BLaER1 treated with 17β-estradiol and CSF1 and Interleukin-3, amounts not matched to agents 10 nM and 100 nM (cell line): Measurements from ENCODE around the gene OLFM2.
A peak's percentile ranks its signal among the peaks of the same experiment; 100 is the strongest.

Experiments used
- H3K27ac ChIP-seq, 11 experiments: shearing (Covaris generic); formaldehyde crosslinking; 2 replicates each; pipeline ENCODE4 v1.8.1; 2022
- H3K27me3 ChIP-seq, 11 experiments: shearing (Covaris generic); formaldehyde crosslinking; 2 replicates each; pipeline ENCODE4 v1.8.1; 2022
- H3K36me3 ChIP-seq, 11 experiments: shearing (Covaris generic); formaldehyde crosslinking; 2 replicates each; pipeline ENCODE4 v1.8.1; 2022
- H3K4me1 ChIP-seq, 10 experiments: shearing (Covaris generic); formaldehyde crosslinking; 2 replicates each; pipeline ENCODE4 v1.8.1; 2022
- H3K4me2 ChIP-seq, 11 experiments: shearing (Covaris generic); formaldehyde crosslinking; 2 replicates each; pipeline ENCODE4 v1.8.1; 2022
- H3K4me3 ChIP-seq, 10 experiments: shearing (Covaris generic); formaldehyde crosslinking; 2 replicates each; pipeline ENCODE4 v1.8.1; 2022
- H3K9ac ChIP-seq, 11 experiments: shearing (Covaris generic); formaldehyde crosslinking; 2 replicates each; pipeline ENCODE4 v1.8.1; 2022
- H3K9me3 ChIP-seq, 11 experiments: shearing (Covaris generic); formaldehyde crosslinking; replicated peaks in 1 of 11; 2 replicates each; pipeline ENCODE4 v1.8.1; 2022
- H4K20me1 ChIP-seq, 11 experiments: shearing (Covaris generic); formaldehyde crosslinking; 2 replicates each; pipeline ENCODE4 v1.8.1; 2022
- Cebpa-rat ChIP-seq, 11 experiments: shearing (Covaris generic); IDR thresholded peaks; 2 replicates each; pipeline ENCODE4 v1.8.1; 2022

OLFM2 gene

DNA sequence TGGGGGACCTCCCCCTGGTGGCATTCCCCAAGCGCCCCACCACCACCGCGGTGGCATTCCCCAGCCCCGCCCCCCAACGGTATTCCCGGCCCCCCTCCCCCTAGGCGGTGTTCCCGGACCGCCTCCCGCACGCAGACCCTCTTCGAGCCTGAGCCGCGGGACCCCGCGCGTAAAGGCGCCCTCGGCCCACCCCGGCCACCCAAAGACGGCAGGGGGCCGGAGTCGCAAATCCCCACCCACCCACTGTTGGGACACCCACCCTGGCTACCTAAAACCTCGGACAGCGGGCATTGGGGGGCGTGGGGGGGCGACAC, 22.4 kb downstream of the OLFM2 start:
- Histone ChIP-seq H3K9me3 (no peaks in the 10 kb centered on the region), H3K4me2 (peak overlapping the region; percentile 76 to 90 (median 83)), H3K4me1 (peaks cover 0 to 16% (median 8%) of the 10 kb centered on the region in 10 experiments; a peak in 14 of 20 replicates), H3K27ac (no peak overlapping the region), H4K20me1 (peaks cover 0 to 15% (median 0%) of the 10 kb centered on the region in 11 experiments; a peak in 6 of 22 replicates), H3K27me3 (peaks cover 36 to 60% (median 57%) of the 10 kb centered on the region in 11 experiments), H3K9ac (peak overlapping the region in 2 of 11 experiments; percentile 42 to 53; a peak in 3 of 22 replicates), H3K4me3 (peak overlapping the region; percentile 47 to 68 (median 56)), H3K36me3 (no peaks in the 10 kb centered on the region)
- TF ChIP-seq Cebpa-rat (IDR thresholded peaks at IDR 0.05): no peak

GRCh38 chr19:9913237-9914000, 22.9 kb downstream of the OLFM2 start:
- Histone ChIP-seq H3K36me3 (no peaks in the 10 kb centered on the region), H3K4me3 (0 out of 20 replicates have a peak overlapping the region, but pooled peaks of 1 of the 10 experiments have one; percentile 7)

DNA sequence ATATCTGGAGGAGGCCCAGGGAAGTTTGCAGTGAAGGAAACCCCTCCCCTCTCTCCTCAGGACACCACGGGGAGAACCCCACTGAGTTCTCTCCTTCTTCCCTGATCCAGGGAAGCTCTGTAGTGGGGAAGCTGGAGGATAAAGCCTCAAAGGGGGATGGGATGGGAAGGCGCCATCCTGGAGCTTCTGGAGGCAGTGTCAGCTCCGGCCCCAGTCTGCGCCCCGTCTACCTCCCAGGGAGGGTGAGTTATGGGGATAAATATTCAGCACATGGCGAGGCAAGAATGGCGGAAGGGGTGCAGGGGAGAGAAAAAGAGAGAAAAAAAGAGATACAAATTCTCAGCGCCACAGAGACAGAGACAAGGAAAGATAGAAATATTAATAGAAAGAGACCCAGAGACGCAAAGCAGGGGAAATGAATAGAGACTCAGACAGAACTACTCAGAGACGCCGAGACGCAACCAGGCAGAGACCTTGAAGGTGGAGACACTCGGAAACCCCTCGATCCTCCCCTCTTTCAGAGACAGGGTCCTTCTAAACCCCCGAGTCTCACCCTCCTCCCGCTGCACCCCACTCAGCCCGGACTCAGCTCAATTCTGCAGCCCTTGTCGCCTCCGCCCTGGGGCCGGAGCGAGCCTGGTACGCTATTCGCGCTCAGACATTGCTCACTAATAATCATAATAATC, 23.6 kb downstream of the OLFM2 start:
- TF ChIP-seq Cebpa-rat (IDR thresholded peaks at IDR 0.05): no peak
- H3K27me3 ChIP-seq: peaks cover 36 to 61% (median 57%) of the 10 kb centered on the region in 11 experiments
- no peak overlapping the region for H3K27ac ChIP-seq
- no peak overlapping the region for H3K4me3 ChIP-seq
- H3K4me1 ChIP-seq: peaks cover 0 to 16% (median 7%) of the 10 kb centered on the region in 10 experiments; a peak in 14 of 20 replicates
- H3K4me2 ChIP-seq: no peak overlapping the region
- no peak overlapping the region for H3K9ac ChIP-seq
- H3K9me3 ChIP-seq: no peaks in the 10 kb centered on the region
- no peaks in the 10 kb centered on the region for H3K36me3 ChIP-seq
- peaks cover 0 to 15% (median 0%) of the 10 kb centered on the region in 11 experiments; a peak in 6 of 22 replicates for H4K20me1 ChIP-seq

More at GRCh38 chr19:9913237-9914000, 22.9 kb downstream of the OLFM2 start:
- no peak overlapping the region for H3K4me2 ChIP-seq
- H3K27me3 ChIP-seq: peaks cover 36 to 61% (median 57%) of the 10 kb centered on the region in 11 experiments
- H4K20me1 ChIP-seq: peaks cover 0 to 15% (median 0%) of the 10 kb centered on the region in 11 experiments; a peak in 6 of 22 replicates
- H3K4me1 ChIP-seq: peaks cover 0 to 16% (median 8%) of the 10 kb centered on the region in 10 experiments; a peak in 14 of 20 replicates
- no peaks in the 10 kb centered on the region for H3K9me3 ChIP-seq
- no peak overlapping the region for H3K9ac ChIP-seq
- TF ChIP-seq Cebpa-rat (IDR thresholded peaks at IDR 0.05): no peak
- H3K27ac ChIP-seq: no peak overlapping the region

GRCh38 chr19:9911524-9912185, 24.7 kb downstream of the OLFM2 start:
- H3K4me2 ChIP-seq: no peak overlapping the region
- no peak for TF ChIP-seq Cebpa-rat (IDR thresholded peaks at IDR 0.05)
- peaks cover 36 to 61% (median 57%) of the 10 kb centered on the region in 11 experiments for H3K27me3 ChIP-seq
- H3K36me3 ChIP-seq: no peaks in the 10 kb centered on the region
- no peaks in the 10 kb centered on the region for H3K9me3 ChIP-seq
- H3K4me1 ChIP-seq: peaks cover 0 to 6% (median 3%) of the 10 kb centered on the region in 10 experiments; a peak in 9 of 20 replicates
- no peak overlapping the region for H3K4me3 ChIP-seq
- no peak overlapping the region for H3K9ac ChIP-seq
- H3K27ac ChIP-seq: no peak overlapping the region
- H4K20me1 ChIP-seq: peaks cover 0 to 15% (median 0%) of the 10 kb centered on the region in 11 experiments; a peak in 6 of 22 replicates

GRCh38 chr19:9910625-9911024, 25.7 kb downstream of the OLFM2 start:
- Histone ChIP-seq H3K4me2 (no peak overlapping the region), H4K20me1 (peaks cover 0 to 15% (median 0%) of the 10 kb centered on the region in 11 experiments; a peak in 6 of 22 replicates), H3K4me3 (no peak overlapping the region), H3K27me3 (peaks cover 36 to 61% (median 57%) of the 10 kb centered on the region in 11 experiments), H3K27ac (no peak overlapping the region), H3K9ac (no peak overlapping the region), H3K36me3 (no peaks in the 10 kb centered on the region), H3K4me1 (peaks cover 0 to 5% (median 3%) of the 10 kb centered on the region in 10 experiments; a peak in 7 of 20 replicates), H3K9me3 (no peaks in the 10 kb centered on the region)
- TF ChIP-seq Cebpa-rat (IDR thresholded peaks at IDR 0.05): no peak

DNA sequence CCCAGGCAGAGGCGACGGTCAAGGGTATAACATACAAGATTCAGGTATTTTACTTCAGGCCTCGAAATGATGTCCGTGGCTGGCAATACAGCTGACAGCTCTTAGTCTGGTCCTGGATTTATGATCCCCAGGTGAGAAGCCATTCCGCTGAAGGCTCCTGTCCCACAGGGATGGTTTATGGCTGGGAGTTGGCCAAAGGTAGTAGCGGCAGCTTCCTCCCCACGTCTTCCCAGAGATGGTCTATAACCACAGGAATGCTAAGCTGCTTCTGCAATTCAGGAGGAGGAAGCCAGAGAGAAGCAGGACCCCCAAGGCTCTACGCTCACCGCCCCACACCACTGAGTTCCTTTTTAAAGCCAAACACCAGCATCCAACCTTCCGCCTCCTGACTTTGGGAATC, 27.1 kb downstream of the OLFM2 start:
- H3K4me2 ChIP-seq: no peak overlapping the region
- no peaks in the 10 kb centered on the region for H3K9me3 ChIP-seq
- peaks cover 0 to 15% (median 0%) of the 10 kb centered on the region in 11 experiments; a peak in 6 of 22 replicates for H4K20me1 ChIP-seq
- peaks cover 29 to 51% (median 47%) of the 10 kb centered on the region in 11 experiments for H3K27me3 ChIP-seq
- no peak overlapping the region for H3K27ac ChIP-seq
- H3K36me3 ChIP-seq: no peaks in the 10 kb centered on the region
- H3K4me3 ChIP-seq: no peak overlapping the region
- peaks cover 0 to 2% (median 0%) of the 10 kb centered on the region in 10 experiments; a peak in 6 of 20 replicates for H3K4me1 ChIP-seq
- TF ChIP-seq Cebpa-rat (IDR thresholded peaks at IDR 0.05): no peak
- no peak overlapping the region for H3K9ac ChIP-seq

DNA sequence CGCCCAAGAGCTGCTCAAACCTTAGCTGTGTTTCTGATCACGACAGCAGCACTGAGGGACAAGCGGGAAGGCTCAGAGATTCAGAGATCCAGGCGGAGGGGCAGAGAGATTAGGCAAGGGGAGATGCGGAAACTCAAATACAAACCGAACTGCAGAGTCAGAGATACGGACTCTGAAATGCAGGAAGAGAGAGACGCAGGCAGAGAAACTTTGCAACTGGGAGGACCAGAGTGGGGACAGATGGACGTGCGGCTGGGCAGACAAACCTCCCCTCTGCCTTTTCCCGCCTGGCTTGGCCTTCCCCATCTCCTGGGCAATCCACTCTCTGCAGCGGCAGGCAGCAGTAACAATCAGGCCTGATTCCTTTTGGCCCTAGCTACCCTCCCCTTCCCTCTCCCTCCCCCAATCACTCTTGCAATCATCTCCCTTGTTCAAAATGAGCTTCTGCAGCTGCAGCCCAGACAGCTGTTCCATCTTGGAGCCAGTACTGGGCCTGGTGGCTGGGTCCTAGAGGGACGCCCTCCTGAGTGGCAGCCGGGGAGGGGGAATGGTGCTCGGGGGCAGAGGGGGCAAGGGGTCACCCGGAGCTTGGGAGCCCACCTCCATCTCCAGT, 29.7 kb downstream of the OLFM2 start:
- Histone ChIP-seq H3K9ac (no peak overlapping the region), H3K9me3 (no peaks in the 10 kb centered on the region)

DNA sequence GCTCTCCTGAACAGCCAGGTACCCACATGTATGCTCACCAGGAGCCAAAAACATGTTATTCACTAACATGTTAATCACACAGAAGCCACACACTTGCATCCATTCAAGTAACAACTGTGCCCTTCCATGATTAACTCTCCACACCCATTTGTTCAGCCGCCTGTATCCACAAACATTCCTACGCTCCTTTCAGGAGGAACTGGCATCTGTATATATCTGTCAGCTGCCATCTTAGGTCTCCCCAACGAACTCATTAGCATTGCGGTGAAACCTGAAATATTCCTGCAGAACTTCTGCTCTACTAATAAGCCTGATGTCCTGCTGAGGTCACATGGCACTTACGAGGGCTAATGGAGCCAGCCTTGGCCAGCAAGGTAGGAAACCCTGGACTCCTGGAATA, 33.0 kb downstream of the OLFM2 start:
- no peak overlapping the region for H3K27ac ChIP-seq
- H3K36me3 ChIP-seq: no peaks in the 10 kb centered on the region
- H3K4me2 ChIP-seq: no peak overlapping the region
- H4K20me1 ChIP-seq: no peaks in the 10 kb centered on the region
- H3K9me3 ChIP-seq: no peaks in the 10 kb centered on the region
- no peak overlapping the region for H3K4me3 ChIP-seq
- TF ChIP-seq Cebpa-rat (IDR thresholded peaks at IDR 0.05): no peak
- H3K4me1 ChIP-seq: no peaks in the 10 kb centered on the region
- no peaks in the 10 kb centered on the region for H3K27me3 ChIP-seq
- H3K9ac ChIP-seq: no peak overlapping the region

More for the DNA sequence above, 29.7 kb downstream of the OLFM2 start:
- no peaks in the 10 kb centered on the region for H3K36me3 ChIP-seq
- H3K27ac ChIP-seq: no peak overlapping the region
- 0 out of 22 replicates have a peak, but pooled peaks cover 0 to 5% (median 0%) of the 10 kb centered on the region in 11 experiments for H4K20me1 ChIP-seq
- no peak overlapping the region for H3K4me3 ChIP-seq
- no peaks in the 10 kb centered on the region for H3K4me1 ChIP-seq
- H3K27me3 ChIP-seq: peaks cover 6 to 26% (median 22%) of the 10 kb centered on the region in 11 experiments
- no peak for TF ChIP-seq Cebpa-rat (IDR thresholded peaks at IDR 0.05)
- H3K4me2 ChIP-seq: no peak overlapping the region
